CD4-positive, alpha-beta T cell treated with Interleukin-2 at 100 ng/mL for 4 hours (primary cell): ENCODE data around the gene CRYBG2.
A peak's percentile ranks its signal among the peaks of the same experiment; 100 is the strongest.
"Not testable (repeated sequence)": the region's sequence is repeated elsewhere in the genome, so short reads cannot be mapped to it uniquely, and the experiment has no call there.

Experiments
- DNase-seq: peaks from one replicate; pipeline ENCODE4 v3.0.0-alpha.2; 2020; ENCODE audit warnings: low spot score

Gene CRYBG2

DNA sequence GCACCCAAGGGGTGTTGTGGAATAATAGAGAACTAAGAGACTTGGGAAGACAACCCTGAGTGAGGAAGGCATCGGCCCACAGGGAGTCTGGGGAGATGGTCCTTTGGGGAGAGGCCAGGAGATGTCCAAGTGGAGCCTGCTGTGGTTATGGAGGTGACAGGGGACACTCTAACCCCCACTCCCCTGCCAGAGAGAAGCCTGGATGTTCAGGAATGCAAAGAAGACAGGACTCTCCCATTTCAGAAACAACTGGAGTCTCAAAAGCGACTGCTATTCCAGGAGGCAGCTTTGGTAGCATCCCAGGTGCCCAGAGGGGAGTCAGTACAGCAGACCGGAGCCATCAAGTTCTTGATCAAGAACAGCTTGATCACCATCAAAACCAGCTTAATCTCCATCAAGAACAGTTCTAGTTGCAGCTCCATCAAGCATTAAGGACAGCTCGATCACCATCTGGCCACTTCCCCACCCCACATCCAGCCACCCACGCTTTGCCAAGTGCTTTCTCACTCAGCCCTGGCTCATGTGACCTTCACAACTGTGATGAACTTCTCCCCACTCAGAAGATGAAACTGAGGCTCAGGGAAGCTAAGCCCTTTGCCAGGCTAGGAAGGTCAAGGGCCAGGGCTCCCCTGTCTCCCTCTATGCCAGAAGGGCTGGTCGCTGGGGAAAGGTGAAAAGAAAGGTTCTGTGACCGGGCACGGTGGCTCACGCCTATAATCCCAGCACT lies 35.4 kb downstream of the CRYBG2 start:
- DNase-seq: no peak

- DNase-seq: peak; percentile 85
These were observed 36.2 kb downstream of the CRYBG2 start, which contains the start of gene CD52 for GRCh38 chr1:26317612-26318337. CD52 (plus strand) TSS chr1:26317958; CDS start chr1:26318018, 60 bp downstream.

- DNase-seq: no peak
These were observed 36.8 kb downstream of the CRYBG2 start for GRCh38 chr1:26317146-26317545.

GRCh38 chr1:26315874-26316850 lies 37.8 kb downstream of the CRYBG2 start:
- DNase-seq: no peak

- DNase-seq: no peak
These were observed 39.4 kb downstream of the CRYBG2 start for GRCh38 chr1:26314501-26314900.

- not testable (repeated sequence) for DNase-seq
These were observed 45.7 kb downstream of the CRYBG2 start for GRCh38 chr1:26307966-26308899.

- DNase-seq: peak; percentile 49
These were observed 46.6 kb downstream of the CRYBG2 start for GRCh38 chr1:26307363-26307781.

DNA sequence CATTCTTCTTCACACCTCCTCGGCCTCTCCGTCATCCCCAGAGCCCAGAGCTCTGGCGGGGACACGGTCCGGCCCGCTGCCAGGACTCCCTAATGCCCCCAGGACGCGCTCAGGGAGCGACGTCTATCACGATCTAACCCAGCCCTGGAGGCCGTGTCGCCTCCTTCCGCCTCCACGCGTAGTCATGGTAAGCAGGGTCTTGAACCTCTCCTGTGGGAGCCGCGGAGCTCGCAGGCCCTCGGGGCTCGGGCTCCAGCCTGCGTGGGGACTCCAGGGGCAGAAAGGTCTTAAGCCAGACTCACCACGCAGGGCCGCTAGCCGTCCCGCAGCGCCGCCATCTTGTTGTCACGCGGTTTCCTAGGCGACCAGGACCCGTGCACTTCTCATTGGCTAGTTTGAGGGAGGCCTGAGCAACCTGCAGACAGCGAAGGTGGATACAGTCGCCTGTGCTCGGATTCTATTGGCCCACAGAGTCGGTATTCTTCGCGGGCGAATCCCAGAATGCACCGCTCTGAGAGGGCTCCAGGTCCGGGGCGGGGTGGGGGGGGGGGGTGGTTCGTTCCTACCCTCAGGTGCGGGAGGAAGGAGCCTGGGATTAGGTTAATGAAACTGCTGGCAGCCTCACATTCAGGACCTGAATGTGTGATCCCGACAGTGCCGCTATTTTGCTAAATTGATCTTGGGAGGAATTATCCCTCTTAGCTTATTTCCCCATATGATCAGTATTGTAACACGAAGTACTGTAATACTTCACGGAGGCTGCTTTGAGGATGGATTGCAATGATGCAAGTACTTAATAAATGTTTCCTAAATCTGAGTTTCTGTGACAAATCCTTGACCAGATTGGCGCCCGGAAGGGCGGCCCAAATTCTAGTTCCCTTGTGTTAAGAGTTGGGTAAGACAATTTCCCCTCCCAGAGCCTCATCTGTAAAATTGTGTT lies 47.4 kb downstream of the CRYBG2 start, which contains the start of gene UBXN11:
Gene UBXN11, minus strand, starts transcription at position 347 of the 940 bp plus-strand sequence. CDS start 3,753 bp downstream, outside the sequence.
- peak; percentile 96 for DNase-seq

- no peak for DNase-seq
These were observed 48.2 kb downstream of the CRYBG2 start for GRCh38 chr1:26305667-26306289.

GRCh38 chr1:26302733-26303405 lies 51.1 kb downstream of the CRYBG2 start:
- DNase-seq: no peak

- DNase-seq: no peak
These were observed 53.2 kb downstream of the CRYBG2 start for GRCh38 chr1:26300578-26301275.

- no peak for DNase-seq
These were observed 56.2 kb downstream of the CRYBG2 start for GRCh38 chr1:26297791-26298124.

- DNase-seq: no peak
These were observed 56.7 kb downstream of the CRYBG2 start for GRCh38 chr1:26297057-26297790.

DNA sequence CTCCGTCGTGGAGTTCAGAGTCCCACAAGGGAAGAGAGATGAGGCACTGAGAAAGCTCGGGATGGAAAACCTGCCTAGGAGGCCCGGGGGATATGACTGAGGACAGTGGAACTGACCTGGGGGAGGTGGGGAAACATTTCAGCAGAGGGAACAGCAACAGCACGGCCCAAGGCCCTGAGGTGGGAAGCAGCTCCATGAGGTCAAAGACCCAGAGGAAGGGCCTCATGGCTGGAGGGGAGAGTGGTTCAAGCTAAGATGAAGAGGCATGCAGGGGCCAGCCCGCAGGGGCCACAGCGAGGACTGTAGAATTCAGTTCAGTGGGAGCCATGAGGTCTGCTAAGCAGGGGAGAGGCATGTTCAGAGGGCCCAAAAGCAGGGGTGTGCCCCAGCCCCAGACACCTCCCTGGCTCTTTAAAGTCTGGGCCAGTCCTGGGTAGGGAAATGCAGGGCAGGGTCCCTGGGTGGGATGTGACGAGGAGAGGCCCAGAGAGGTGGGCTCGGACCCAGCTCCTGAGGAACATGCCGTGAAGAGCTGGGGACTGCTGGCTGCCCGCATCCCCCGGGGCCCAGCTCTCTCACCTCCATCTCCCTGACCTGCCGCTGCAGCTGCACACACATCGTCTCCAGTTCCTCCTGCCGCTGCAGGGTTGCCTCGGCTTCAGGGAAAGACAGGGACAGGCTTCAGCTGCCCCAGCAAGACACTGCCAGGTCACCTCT lies 57.4 kb downstream of the CRYBG2 start:
- DNase-seq: no peak

- DNase-seq: no peak
These were observed 58.5 kb downstream of the CRYBG2 start for GRCh38 chr1:26295194-26296138.
